HG03457 (cell line): Measurements from ENCODE around the gene KIF12.

Experiments used
- ATAC-seq: cut with Tn5 transposase; IDR thresholded peaks from one replicate; pipeline ENCODE4 v1.9.1; 2021; ENCODE audit warnings: moderate number of reproducible peaks; ENCODE audit not compliant: unreplicated experiment

KIF12 gene

DNA sequence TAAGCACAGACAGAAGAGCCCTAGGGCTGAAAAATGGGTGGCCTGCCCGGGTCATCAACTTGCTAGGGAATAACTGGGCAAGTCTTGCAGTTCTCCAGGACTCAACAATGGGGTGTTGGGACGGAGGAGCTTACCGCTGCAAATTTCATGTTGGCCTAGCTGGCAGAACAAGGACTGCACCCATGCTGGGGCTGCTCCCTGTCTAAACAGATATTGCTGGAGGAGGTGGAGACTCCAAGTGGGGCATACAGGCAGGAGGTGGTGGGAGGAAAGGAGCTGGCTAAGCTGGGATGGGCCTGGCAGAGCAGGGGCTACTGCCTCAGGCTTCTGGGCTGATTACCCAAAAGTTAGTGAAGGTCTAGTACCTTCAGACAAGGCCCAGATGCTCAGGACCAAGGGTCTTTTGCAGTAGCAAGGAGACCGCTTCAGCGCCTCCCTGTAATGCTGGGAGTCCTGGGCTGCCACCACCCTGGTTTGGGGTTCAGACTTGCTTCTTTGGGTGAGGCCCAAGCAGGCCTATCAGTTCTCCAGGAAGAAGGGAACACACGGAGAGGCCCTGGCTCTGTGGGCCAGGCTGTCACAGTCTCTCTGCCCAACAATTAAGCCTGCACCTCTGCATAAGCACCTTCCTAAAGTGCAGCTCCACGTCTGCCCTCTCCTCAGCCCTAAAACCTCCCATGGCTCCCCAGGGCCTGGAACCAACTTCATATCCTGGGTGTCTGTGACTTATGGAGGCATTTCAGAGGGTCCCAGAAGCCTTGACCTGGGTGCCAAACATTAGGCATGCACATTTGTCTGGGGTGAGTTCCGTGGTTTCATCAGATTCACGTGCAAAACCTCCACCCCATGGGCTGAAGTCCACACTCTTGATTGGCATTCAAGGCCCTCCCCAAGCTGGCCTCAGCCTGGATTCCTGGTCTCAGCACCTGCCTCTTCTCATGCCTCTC is 24.2 kb upstream of the KIF12 start:
- no peak for ATAC-seq

DNA sequence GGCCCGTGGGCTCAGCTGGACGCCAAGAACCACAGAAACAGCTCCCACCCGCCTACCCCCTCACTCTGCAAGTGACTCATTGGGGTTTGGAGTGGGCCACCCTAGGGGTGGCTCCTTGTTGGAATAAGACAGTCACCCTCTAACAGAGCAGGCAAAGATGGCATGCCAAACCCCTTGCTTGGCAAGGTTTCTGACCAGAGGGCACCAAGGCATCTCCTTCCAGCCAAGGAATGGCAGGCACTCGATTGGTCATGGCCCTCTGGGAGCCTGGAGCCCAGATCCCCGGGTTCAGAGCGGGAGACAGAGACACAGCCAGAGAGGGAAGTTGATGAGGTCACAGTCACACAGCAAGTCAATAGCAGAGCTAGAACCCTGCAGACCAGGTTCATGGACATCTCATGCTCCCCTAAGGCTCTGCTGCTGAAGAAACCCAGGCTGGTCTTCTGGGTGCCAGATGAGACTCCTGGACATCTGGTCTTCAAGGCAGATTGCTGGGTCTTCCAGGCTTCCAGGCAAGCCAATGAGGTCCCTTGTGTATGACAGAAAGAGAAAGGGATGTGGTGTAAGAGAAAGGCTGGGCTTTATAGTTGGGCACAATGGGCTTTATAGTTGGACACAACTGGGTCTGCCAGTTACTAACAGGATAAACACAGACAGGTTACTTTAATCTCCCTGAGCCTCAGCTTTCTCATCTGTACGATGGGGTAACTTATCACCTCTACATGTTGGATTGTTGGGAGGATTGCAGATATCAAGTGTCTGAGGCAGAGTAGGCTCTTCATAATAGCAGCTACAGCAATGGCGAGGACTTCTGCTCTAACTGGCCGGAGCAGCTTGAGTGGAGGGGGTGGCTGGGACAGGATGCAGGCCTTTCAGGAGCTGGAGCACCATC is 23.3 kb upstream of the KIF12 start:
- no peak for ATAC-seq

DNA sequence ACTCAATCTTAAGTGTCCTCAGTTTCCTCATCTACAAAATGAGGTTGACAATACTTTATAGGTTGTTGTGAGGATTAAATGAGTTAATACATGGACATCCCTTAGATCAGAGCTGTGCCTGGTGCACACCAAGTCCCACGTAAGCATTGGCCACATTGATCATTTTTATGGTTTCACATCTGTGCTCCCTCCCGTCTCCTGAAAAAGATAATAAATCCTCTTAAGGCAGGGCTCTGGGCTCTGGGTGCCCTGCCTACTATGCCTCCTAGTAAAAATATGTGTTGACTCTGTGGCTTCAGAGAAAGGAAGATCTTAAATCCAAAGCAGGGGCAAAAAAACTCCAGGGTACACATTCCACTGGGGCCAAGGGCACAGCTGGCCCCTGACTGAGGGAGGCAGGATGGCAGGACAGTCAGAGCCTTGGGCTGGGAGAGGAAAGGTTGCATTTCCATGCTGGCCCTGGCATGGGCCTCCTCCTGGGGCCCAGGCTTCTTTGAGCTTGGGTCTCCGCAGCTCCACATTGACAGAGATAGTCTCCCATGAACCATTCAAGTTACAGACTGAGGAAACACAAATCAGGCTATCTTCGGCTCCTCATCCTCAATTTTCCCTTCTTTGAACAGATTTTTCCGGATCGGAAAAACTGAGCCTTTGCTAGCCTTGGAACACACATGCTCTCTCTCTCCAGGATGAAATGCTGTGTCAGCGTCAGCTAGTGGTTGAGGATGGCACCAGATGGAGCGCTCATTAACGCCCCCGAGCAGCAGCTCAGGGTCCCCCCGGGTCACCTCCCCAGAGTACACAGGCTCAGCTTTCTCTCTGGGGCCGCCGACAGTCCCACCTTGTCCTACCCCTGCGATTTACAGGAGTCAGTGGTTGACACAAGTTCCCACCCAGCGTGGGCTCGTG is 22.4 kb upstream of the KIF12 start:
- ATAC-seq = no peak

DNA sequence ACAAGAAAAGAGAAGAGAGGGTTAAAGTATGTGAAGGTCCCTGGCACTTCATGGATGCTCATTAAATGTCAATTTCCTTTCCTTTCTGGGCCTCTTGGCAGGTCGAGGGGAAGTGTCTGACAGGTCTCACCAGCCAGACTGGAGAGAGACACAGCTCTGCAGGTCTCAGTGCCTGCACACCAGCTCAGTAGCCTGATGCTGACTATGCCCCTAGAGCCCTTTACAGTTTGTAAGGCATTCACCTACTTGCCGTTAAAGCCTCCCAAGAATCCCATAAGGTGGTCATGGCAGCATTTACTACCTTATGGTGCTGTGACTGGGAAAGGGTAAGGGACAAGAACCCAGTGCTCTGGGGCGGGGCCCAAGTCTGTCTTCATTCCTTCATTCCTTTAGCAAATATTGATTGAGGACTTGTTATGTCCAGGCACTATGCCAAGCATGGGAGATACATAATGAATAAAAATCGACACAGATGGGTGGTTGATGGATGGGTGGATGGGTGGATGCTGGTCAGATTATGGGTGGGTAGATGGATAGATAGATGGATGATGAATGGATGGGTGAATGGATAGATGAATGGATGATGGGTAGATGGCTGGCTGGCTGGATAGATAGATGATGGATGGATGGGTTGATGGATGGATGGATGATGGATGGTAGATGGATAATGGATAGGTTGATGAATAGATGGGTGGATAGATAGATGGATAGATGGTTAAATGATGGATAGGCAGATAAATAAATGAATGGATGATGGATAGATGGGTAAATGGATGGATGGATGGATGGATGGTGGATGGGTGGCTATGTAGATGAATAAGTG is 21.3 kb upstream of the KIF12 start:
- no peak for ATAC-seq

DNA sequence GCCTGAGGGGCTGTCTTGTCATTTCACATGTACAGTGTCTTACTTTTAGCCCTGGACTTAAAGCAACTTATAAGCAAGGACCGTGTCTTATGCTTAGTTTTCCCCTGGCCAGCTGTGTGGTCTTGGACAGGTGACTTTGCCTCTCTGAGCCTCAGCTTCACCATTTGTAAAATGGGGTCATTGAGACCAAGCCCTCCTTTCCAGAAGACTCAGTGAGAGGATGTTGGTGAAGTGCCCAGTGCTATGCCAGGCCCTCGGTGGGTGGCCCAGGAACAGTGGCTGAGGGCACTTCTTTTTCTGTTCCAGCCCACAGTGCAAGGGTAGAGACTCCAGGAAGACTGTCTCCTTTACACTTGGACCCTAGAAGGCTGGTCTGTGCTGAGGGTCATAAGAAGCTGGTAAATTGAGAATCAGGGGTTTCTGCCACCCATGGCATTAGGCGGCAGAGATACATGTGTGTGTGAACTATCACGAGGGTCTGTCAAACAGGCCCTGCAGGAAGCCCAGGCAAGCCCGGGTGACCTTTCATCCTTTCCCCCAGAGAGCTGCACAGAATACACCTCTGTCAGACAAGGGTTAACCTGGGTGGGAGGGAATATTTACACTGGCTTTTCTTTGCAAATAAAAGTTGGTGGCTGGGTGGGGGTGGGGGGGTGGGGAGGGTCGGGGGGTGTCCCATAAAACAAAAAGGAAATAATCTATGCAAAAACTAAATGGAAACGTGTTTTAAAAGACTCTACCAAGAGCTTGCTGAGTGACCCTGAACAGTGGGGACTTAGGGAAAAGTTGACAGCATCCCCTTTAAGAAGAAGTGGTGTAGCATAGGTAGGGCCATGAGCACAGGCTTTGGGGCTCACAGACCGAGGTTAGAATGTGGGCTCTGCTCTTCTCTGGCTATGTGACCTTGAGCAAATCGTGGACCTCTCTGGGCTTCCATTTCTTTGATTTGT is 20.4 kb upstream of the KIF12 start:
- no peak for ATAC-seq

GRCh38 chr9:114117996-114118830 is 19.1 kb upstream of the KIF12 start:
- no peak for ATAC-seq

- ATAC-seq = no peak
Measured at GRCh38 chr9:114117614-114117995, 18.5 kb upstream of the KIF12 start.

DNA sequence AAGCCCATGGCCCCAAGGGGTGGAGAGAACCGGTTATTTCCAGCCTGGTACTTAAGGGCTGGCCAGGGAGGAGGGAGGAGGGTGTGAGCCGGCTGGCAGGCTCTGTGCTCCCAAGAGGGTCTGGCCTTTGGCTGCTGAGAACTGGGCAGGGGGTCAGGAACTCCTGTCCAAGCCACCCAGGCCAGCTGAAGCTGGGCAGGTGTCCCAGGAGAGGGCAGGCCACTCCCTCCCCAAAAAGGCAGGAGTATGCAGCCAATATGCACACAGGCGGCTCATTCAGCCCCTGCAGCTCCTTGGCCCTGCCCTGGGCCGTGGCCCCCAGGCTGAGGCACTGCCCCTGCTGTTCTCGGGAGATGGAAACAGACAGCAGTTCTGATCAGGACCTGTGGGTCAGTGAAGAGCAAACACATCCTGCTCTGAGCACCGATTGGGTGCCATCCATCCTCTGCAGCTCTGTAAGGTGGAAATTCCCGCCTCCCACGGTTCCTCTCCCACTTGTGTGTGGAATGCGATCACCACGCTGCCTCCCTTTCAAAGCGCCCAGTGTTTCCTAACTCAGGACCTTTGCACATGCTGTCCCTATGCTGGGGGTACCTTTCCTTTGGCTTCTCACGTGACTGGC is 17.1 kb upstream of the KIF12 start:
- no peak for ATAC-seq

DNA sequence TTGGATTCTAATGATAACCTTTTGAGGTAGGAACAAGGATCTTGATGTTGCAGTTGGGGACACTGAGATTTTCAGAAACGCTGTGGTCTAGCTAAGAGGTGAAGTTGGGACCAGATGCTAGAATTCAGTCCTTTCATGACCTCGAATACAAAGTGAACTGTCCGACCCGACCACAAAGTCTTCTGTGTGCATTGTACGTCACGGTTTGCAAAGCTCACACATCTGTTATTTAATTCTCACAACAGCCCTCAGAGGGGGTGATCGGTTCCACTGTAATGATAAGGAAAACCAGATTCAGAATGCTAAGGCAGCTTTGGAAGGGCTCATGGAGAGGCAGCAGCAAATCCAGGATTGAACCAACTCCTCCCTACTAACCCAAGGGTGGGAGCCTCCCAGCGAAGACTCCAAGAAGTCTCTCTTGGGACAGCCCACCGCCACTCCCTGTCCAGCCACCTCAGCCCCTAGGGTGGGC is 16.6 kb upstream of the KIF12 start:
- no peak for ATAC-seq

- ATAC-seq = no peak
Measured at GRCh38 chr9:114114364-114114763, 15.3 kb upstream of the KIF12 start.

GRCh38 chr9:114112778-114113584 is 13.9 kb upstream of the KIF12 start:
- ATAC-seq = no peak

DNA sequence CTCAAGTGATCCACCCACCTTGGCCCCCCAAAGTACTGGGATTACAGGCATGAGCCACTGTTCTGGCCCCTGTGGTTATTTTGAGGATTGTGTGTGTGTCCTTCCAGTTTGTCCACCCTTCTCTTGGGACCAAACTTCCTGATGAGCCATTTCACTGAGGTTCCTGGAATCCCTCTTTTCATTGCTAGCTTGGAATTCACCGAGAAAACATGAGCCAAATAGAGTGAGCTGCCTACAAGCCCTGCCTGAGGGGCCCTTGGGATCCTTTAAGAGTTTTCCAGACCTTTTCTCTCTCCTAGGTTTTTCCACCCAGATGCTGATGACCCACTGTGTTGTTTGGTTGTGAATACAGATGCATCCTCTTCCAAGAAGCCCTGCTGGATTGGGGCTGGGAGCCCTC is 13.2 kb upstream of the KIF12 start:
- no peak for ATAC-seq

DNA sequence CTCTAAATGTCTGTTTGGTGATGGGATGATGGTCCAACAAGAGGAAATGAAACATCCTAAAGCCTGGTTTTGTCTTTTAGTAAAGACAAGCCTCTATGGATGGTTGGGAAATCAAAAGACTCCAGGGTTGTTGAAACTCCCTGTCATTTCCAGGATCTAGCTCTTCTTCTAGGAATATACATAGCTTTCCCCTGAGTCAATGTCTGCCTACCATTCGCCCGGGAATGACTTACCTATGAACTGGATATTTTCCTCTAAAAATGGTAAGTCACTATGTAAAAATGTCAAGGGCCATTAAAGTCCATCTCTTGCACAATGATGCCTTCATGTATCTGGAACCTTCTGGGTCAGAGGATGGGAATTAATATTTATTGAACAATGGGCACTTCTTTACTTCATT is 11.1 kb upstream of the KIF12 start:
- no peak for ATAC-seq

GRCh38 chr9:114109124-114109523 is 10.0 kb upstream of the KIF12 start:
- ATAC-seq = no peak

DNA sequence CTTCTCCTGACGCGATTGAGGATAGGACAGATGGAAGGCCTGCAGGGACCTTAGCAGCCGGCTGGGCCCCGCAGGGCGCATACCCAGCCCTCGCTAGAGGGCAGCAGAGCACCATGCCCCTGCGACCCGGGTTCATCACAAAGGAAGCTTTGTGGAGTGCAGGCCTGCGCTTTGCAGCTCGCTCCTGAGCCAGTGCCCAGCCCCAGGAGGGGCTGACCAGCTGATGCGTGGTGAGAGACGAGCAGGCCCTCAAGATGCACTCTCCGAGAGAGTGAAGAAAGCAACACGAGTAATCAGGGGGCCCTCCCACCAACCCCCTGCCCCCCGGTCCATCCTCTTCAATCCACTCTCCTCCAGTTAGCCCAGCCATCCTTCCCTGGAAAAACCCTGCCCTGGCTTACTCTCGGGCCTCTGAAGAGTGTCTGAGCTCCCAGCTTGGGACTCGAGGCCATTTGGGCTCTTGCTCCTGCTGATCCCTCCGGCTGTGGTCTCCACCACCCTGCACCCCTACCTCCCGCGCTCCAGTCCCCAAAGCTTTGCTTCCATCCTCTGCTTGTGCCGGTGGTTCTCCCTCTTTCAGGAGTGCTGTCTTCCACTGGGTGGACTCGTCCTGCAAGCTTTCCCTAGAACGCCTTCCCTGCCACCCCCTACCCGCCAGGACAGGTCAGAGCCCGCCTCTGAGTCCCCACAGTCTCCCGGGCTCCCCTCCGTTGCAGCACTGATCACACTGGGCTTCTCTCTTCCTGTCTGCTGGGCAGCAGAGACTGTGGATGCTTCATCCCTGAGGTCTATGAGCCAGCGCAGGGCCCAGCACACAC is 9.1 kb upstream of the KIF12 start:
- ATAC-seq = no peak
